ENCODE measurements around the gene PVALEF. TPM values are rescaled to one million over a fixed set of nuclear protein-coding genes. Genes with fewer than 3 reads are reported as not detected.

PVALEF gene
- total RNA-seq, 4 donors from 2014 or later = not detected

DNA sequence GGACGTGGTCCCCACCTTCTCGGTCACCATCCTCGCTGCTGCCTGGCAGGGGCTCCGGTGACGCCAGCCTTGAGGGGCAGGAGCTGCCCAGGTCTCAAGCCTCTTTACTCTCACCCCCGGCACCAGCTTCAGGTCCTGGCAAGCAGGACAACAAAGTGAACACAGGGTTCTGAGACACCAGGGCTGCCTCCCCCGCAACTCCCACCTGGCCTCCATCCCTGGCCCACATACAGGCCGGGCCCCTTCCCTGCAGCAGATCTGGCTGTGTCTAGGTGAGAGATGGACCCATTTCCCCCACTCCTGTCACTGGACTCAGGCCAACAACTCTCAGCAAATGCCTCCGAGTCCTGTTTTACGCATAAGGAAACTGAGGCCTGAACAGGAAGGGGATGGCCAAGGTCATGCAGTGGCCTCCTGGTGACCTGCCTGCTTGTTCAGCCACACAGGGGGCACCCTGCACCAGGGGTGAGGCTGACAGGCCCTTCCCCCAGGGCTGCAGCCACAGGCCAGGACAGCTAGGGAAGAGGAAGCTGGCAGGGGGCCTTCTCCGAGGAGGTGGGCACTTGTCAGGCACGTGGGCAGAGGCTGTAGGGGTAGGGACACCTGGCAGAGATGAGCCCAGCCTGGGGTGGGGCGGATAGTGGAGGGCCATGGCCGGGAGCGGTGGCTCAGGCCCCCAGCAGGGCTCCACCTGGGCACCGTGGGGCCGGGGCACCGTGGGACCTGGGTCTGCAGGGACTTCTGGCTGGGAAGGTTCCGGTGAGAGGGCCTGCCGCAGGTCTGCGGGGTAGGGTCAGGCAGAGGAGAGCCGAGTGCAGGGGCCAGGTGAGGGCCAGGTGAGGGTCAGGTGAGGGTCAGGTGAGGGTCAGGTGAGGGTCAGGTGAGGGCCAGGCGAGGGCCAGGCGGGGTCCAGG is 46.7 kb upstream of the PVALEF start:
- intact Hi-C loops (cut with DNase I; ENCODE audit: low total_unique reads) (no loop called here), in situ Hi-C loops (cut with MboI; ENCODE audit: low sequenced_read_pairs in 4 of 4) (no loop called here)
- no peak for ATAC-seq
- DNase-seq = no peak
- Histone ChIP-seq H3K27me3 (no peaks in the 10 kb centered on the region), H3K4me1 (no peaks in the 10 kb centered on the region), H3K4me3 (peak overlapping the region in 1 of 4 donors; percentile 26), H3K36me3 (no peaks in the 10 kb centered on the region), H3K9me3 (no peaks in the 10 kb centered on the region), H3K27ac (no peak overlapping the region)
- no peak for TF ChIP-seq POLR2A (IDR thresholded peaks at IDR 0.05)
- TF ChIP-seq, protein P1, sequence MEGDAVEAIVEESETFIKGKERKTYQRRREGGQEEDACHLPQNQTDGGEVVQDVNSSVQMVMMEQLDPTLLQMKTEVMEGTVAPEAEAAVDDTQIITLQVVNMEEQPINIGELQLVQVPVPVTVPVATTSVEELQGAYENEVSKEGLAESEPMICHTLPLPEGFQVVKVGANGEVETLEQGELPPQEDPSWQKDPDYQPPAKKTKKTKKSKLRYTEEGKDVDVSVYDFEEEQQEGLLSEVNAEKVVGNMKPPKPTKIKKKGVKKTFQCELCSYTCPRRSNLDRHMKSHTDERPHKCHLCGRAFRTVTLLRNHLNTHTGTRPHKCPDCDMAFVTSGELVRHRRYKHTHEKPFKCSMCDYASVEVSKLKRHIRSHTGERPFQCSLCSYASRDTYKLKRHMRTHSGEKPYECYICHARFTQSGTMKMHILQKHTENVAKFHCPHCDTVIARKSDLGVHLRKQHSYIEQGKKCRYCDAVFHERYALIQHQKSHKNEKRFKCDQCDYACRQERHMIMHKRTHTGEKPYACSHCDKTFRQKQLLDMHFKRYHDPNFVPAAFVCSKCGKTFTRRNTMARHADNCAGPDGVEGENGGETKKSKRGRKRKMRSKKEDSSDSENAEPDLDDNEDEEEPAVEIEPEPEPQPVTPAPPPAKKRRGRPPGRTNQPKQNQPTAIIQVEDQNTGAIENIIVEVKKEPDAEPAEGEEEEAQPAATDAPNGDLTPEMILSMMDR (IDR thresholded peaks at IDR 0.05 in 4 of 5, conservative IDR thresholded peaks at IDR 0.05 in 1 of 5) = no peak

DNA sequence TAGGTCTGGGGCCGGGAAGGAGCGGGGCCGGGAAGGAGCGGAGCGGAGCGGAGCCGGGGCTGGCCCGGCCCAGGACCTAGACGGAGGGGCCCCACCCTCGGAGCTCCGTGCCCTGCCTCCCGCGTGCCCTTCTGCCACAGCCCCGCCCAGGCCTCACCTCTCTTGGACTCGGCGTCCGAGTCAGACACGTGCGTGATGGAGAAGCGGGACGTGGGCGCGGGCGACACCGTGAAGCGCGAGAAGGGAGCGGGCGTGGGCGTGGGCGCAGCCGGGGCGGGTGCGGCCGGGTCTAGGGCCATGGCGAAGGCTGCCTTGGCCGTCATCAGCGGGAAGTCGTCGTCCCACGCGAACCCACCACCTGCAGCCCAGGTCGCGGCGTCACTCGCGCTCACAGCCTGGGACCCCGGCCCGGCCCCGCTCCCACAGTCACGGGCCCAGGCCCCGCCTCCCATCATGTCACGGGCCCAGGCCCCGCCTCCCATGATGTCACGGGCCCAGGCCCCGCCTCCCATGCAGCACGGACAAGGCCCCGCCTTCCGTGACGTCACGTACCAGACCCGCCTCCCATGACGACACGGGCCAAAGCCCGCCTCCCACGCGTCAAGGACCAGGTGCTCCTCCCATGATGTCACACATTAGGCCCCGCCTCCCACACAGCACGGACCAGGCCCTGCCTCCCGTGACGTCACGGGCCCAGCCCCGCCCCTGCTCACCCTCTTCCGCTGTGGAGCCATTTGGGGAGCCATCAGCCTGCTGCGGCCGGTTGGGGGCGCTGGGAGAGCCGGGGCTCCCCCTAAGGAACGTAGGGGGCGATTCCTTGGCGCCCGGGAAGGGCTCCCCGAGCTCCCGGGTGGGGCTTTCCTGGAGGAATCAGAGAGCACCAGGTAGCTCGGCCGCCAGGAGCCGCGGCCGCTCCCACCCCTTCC is 45.8 kb upstream of the PVALEF start:
- no peaks in the 10 kb centered on the region for H3K9me3 ChIP-seq
- no peaks in the 10 kb centered on the region for H3K36me3 ChIP-seq
- DNase-seq (peak; percentile 13 to 46), ATAC-seq (peak in 1 of 2 donors; percentile 24)
- no peaks in the 10 kb centered on the region for H3K27me3 ChIP-seq
- intact Hi-C loops (cut with DNase I; ENCODE audit: low total_unique reads) (no loop called here), in situ Hi-C loops (cut with MboI; ENCODE audit: low sequenced_read_pairs in 4 of 4) (no loop called here)
- TF ChIP-seq, protein P1 (IDR thresholded peaks at IDR 0.05 in 4 of 5, conservative IDR thresholded peaks at IDR 0.05 in 1 of 5) = no peak
- TF ChIP-seq POLR2A (IDR thresholded peaks at IDR 0.05) = no peak
- peak overlapping the region in 1 of 4 donors; percentile 14 for H3K27ac ChIP-seq
- peak overlapping the region in 2 of 4 donors; percentile 24 to 26 for H3K4me3 ChIP-seq
- no peaks in the 10 kb centered on the region for H3K4me1 ChIP-seq

DNA sequence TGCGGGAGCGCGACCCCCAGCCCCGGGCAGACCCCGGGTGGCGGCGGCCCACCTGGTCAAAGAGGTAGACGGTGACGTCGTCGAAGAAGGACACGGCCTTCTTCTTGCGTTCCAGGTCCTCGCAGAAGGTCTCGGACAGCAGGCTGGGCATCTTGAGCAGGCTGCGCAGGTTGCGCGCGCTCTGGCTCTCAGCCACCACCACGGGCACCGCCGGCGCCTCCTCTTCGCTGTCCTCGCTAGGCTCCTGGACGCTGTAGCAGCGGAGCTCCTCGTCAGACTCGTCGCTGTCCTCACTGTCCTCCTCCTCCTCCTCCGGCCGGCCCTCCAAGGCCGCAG is 45.2 kb upstream of the PVALEF start:
- H3K4me3 ChIP-seq = peak overlapping the region in 1 of 4 donors; percentile 26
- H3K36me3 ChIP-seq = no peaks in the 10 kb centered on the region

More for the DNA sequence above, 45.2 kb upstream of the PVALEF start:
- Histone ChIP-seq H3K27ac (peak overlapping the region in 1 of 4 donors; percentile 14), H3K27me3 (no peaks in the 10 kb centered on the region), H3K9me3 (no peaks in the 10 kb centered on the region), H3K4me1 (no peaks in the 10 kb centered on the region)
- TF ChIP-seq POLR2A (IDR thresholded peaks at IDR 0.05) = no peak
- TF ChIP-seq, protein P1 (IDR thresholded peaks at IDR 0.05 in 4 of 5, conservative IDR thresholded peaks at IDR 0.05 in 1 of 5) = no peak
- in situ Hi-C loops (cut with MboI; ENCODE audit: low sequenced_read_pairs in 4 of 4) = no loop called here
- ATAC-seq (no peak), DNase-seq (no peak)
- intact Hi-C loops (cut with DNase I; ENCODE audit: low total_unique reads) = no loop called here
